Measurements from ENCODE around the gene TP73.

DNA sequence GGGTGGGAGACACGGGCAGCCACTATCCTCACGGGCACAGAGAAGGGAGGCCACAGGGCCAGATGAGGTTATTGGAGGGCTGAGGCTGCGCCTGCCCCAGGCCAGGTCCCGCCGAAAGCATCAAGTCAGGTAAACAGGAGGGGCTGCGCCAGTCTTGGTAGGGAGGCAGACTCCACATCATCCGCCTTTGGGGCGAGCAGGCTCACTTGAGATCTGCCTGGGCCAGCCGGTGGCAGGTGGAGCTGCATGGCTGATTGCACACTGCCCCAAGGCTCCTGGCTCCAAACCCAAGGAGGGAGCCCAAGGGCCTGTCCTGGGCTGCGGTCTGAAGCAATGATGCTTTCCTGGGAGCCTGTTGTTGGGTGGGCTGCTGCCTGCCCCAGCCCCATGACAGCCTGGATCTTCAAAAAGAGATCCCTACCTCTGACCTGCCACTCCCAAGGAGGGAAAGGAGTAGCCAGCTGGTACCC, 124.8 kb downstream of the TP73 start:
- TF ChIP-seq YY1 (IDR thresholded peaks at IDR 0.05; ENCODE audit: insufficient read depth, insufficient read length) (no peak), ZNF274 (IDR thresholded peaks at IDR 0.05; ENCODE audit: low read depth, low read length) (no peak)
